ENCODE measurements around the gene AFP. TPM values are rescaled to one million over a fixed set of nuclear protein-coding genes. Genes with fewer than 3 reads are reported as not detected.

AFP gene
- total and polyA plus RNA-seq, 2 of the 13 experiments (the other 11 are each of a cell fraction or from before 2014, with no cell fraction given): 9,434 to 13,105 TPM

DNA sequence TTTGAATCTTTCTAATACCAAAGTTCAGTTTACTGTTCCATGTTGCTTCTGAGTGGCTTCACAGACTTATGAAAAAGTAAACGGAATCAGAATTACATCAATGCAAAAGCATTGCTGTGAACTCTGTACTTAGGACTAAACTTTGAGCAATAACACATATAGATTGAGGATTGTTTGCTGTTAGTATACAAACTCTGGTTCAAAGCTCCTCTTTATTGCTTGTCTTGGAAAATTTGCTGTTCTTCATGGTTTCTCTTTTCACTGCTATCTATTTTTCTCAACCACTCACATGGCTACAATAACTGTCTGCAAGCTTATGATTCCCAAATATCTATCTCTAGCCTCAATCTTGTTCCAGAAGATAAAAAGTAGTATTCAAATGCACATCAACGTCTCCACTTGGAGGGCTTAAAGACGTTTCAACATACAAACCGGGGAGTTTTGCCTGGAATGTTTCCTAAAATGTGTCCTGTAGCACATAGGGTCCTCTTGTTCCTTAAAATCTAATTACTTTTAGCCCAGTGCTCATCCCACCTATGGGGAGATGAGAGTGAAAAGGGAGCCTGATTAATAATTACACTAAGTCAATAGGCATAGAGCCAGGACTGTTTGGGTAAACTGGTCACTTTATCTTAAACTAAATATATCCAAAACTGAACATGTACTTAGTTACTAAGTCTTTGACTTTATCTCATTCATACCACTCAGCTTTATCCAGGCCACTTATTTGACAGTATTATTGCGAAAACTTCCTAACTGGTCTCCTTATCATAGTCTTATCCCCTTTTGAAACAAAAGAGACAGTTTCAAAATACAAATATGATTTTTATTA lies 3.6 kb upstream of the AFP start (continued):
- TF ChIP-seq ZNF547 (CRISPR knock-in tag; IDR thresholded peaks at IDR 0.05): 0 out of 2 replicates have a peak, but pooled peaks have one; percentile 23
- no peak for TF ChIP-seq ZNF230 (CRISPR knock-in tag; IDR thresholded peaks at IDR 0.05)
- peak; percentile 55 for TF ChIP-seq ZEB1 (IDR thresholded peaks at IDR 0.05; ENCODE audit: insufficient replicate concordance, low read depth)
- no peak for TF ChIP-seq ZNF788 (CRISPR knock-in tag; IDR thresholded peaks at IDR 0.05; ENCODE audit: borderline replicate concordance)
- no peak for TF ChIP-seq ZNF318 (CRISPR knock-in tag; IDR thresholded peaks at IDR 0.05)
- peak; percentile 73 for TF ChIP-seq SKI (IDR thresholded peaks at IDR 0.05; ENCODE audit: partially characterized antibody)
- no peak for TF ChIP-seq GLI4 (CRISPR knock-in tag; IDR thresholded peaks at IDR 0.05; ENCODE audit: borderline replicate concordance)
- TF ChIP-seq ZNF552 (CRISPR knock-in tag; IDR thresholded peaks at IDR 0.05; ENCODE audit: borderline replicate concordance): no peak
- TF ChIP-seq, protein P1, sequence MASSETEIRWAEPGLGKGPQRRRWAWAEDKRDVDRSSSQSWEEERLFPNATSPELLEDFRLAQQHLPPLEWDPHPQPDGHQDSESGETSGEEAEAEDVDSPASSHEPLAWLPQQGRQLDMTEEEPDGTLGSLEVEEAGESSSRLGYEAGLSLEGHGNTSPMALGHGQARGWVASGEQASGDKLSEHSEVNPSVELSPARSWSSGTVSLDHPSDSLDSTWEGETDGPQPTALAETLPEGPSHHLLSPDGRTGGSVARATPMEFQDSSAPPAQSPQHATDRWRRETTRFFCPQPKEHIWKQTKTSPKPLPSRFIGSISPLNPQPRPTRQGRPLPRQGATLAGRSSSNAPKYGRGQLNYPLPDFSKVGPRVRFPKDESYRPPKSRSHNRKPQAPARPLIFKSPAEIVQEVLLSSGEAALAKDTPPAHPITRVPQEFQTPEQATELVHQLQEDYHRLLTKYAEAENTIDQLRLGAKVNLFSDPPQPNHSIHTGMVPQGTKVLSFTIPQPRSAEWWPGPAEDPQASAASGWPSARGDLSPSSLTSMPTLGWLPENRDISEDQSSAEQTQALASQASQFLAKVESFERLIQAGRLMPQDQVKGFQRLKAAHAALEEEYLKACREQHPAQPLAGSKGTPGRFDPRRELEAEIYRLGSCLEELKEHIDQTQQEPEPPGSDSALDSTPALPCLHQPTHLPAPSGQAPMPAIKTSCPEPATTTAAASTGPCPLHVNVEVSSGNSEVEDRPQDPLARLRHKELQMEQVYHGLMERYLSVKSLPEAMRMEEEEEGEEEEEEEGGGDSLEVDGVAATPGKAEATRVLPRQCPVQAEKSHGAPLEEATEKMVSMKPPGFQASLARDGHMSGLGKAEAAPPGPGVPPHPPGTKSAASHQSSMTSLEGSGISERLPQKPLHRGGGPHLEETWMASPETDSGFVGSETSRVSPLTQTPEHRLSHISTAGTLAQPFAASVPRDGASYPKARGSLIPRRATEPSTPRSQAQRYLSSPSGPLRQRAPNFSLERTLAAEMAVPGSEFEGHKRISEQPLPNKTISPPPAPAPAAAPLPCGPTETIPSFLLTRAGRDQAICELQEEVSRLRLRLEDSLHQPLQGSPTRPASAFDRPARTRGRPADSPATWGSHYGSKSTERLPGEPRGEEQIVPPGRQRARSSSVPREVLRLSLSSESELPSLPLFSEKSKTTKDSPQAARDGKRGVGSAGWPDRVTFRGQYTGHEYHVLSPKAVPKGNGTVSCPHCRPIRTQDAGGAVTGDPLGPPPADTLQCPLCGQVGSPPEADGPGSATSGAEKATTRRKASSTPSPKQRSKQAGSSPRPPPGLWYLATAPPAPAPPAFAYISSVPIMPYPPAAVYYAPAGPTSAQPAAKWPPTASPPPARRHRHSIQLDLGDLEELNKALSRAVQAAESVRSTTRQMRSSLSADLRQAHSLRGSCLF (CRISPR knock-in tag; IDR thresholded peaks at IDR 0.05; ENCODE audit: borderline replicate concordance): no peak
- TF ChIP-seq, protein P2, sequence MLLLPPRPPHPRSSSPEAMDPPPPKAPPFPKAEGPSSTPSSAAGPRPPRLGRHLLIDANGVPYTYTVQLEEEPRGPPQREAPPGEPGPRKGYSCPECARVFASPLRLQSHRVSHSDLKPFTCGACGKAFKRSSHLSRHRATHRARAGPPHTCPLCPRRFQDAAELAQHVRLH (CRISPR knock-in tag; IDR thresholded peaks at IDR 0.05; ENCODE audit: borderline replicate concordance, low read depth): no peak
- TF ChIP-seq, protein P3, sequence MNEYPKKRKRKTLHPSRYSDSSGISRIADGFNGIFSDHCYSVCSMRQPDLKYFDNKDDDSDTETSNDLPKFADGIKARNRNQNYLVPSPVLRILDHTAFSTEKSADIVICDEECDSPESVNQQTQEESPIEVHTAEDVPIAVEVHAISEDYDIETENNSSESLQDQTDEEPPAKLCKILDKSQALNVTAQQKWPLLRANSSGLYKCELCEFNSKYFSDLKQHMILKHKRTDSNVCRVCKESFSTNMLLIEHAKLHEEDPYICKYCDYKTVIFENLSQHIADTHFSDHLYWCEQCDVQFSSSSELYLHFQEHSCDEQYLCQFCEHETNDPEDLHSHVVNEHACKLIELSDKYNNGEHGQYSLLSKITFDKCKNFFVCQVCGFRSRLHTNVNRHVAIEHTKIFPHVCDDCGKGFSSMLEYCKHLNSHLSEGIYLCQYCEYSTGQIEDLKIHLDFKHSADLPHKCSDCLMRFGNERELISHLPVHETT (CRISPR knock-in tag; conservative IDR thresholded peaks at IDR 0.05): peak; percentile 60; the same call in 1 of the 2 replicates
- no peak; a peak in 1 of 4 replicates for TF ChIP-seq POLR2A (IDR thresholded peaks at IDR 0.05; ENCODE audit: insufficient read depth in 1 of 2, low read depth in 2 of 2, low read length in 2 of 2)
